IPS-11a (cell line): ENCODE data around the gene VRK2.
"Not testable (repeated sequence)": the region's sequence is repeated elsewhere in the genome, so short reads cannot be mapped to it uniquely, and the experiment has no call there.

Source experiments
- H3K4me3 ChIP-seq: one replicate; pipeline ENCODE4 v1.5.1; 2013; ENCODE audit warnings: low read depth, low read length, control low read depth

VRK2 gene

GRCh38 chr2:58052978-58053377, 6.4 kb downstream of the VRK2 start:
- no peak overlapping the region for H3K4me3 ChIP-seq

- H3K4me3 ChIP-seq, result no peak overlapping the region
Observed at GRCh38 chr2:58054264-58054663, 7.7 kb downstream of the VRK2 start.

GRCh38 chr2:58055033-58055786, 8.6 kb downstream of the VRK2 start:
- no peak overlapping the region for H3K4me3 ChIP-seq

GRCh38 chr2:58056192-58056916, 9.7 kb downstream of the VRK2 start:
- no peak overlapping the region for H3K4me3 ChIP-seq

- H3K4me3 ChIP-seq, result no peak overlapping the region
Observed at GRCh38 chr2:58057707-58058530, 11.3 kb downstream of the VRK2 start.

- H3K4me3 ChIP-seq, result no peak overlapping the region
Observed at GRCh38 chr2:58063641-58064040, 17.0 kb downstream of the VRK2 start.

- H3K4me3 ChIP-seq, result no peak overlapping the region
Observed at GRCh38 chr2:58064086-58064485, 17.5 kb downstream of the VRK2 start.

- no peak overlapping the region for H3K4me3 ChIP-seq
Observed at GRCh38 chr2:58065248-58065647, 18.6 kb downstream of the VRK2 start.

- H3K4me3 ChIP-seq, result no peak overlapping the region
Observed at GRCh38 chr2:58067001-58067400, 20.4 kb downstream of the VRK2 start.

- no peak overlapping the region for H3K4me3 ChIP-seq
Observed at GRCh38 chr2:58070765-58071164, 24.2 kb downstream of the VRK2 start.

- no peak overlapping the region for H3K4me3 ChIP-seq
Observed at GRCh38 chr2:58072102-58072501, 25.5 kb downstream of the VRK2 start.

GRCh38 chr2:58073008-58073407, 26.4 kb downstream of the VRK2 start:
- H3K4me3 ChIP-seq, result no peak overlapping the region

- H3K4me3 ChIP-seq, result no peak overlapping the region
Observed at GRCh38 chr2:58073751-58074150, 27.1 kb downstream of the VRK2 start.

GRCh38 chr2:58081000-58081399, 34.4 kb downstream of the VRK2 start:
- H3K4me3 ChIP-seq, result no peak overlapping the region

- H3K4me3 ChIP-seq, result no peak overlapping the region
Observed at GRCh38 chr2:58089081-58089480, 42.5 kb downstream of the VRK2 start.

GRCh38 chr2:58092772-58093171, 46.2 kb downstream of the VRK2 start:
- H3K4me3 ChIP-seq, result not testable (repeated sequence)

- no peak overlapping the region for H3K4me3 ChIP-seq
Observed at GRCh38 chr2:58097025-58097424, 50.4 kb downstream of the VRK2 start.

- H3K4me3 ChIP-seq, result no peak overlapping the region
Observed at GRCh38 chr2:58098254-58099095, 51.9 kb downstream of the VRK2 start.

GRCh38 chr2:58099096-58099769, 52.6 kb downstream of the VRK2 start:
- no peak overlapping the region for H3K4me3 ChIP-seq

GRCh38 chr2:58101500-58101899, 54.9 kb downstream of the VRK2 start:
- no peak overlapping the region for H3K4me3 ChIP-seq
